K562 (cell line): Measurements from ENCODE around the gene ARFRP1. TPM values are rescaled to one million over a fixed set of nuclear protein-coding genes. Genes with fewer than 3 reads are reported as not detected.

ENCODE experiments used
- ARNT ChIP-seq, 2 experiments: fragments of 450-650 bp; IDR thresholded peaks; 2 replicates each; pipeline ENCODE4 v1.6.1; 2016; ENCODE audit warnings: mild to moderate bottlenecking in 1 of 2
- CTCFL ChIP-seq: IDR thresholded peaks from 2 replicates; pipeline ENCODE4 v1.6.1; 2011; ENCODE audit warnings: borderline replicate concordance, low read depth, mild to moderate bottlenecking, moderate library complexity, low read length; ENCODE audit not compliant: insufficient read depth, poor library complexity, severe bottlenecking
- E2F3 ChIP-seq: fragments of 250-450 bp; sonication (Bioruptor Pico); IDR thresholded peaks from 2 replicates; pipeline ENCODE4 v1.4.0; 2020; ENCODE audit warnings: mild to moderate bottlenecking
- NR1H2 ChIP-seq: sonication (generic); formaldehyde crosslinking; IDR thresholded peaks from 2 replicates; pipeline ENCODE4 v1.4.0; 2020; ENCODE audit warnings: mild to moderate bottlenecking, missing genetic modification reagents
- NR4A1 ChIP-seq, 2 experiments: fragments of 250-450 bp in 1 of 2; fragments of 450-650 bp in 1 of 2; sonication (Bioruptor Pico) in 1 of 2; IDR thresholded peaks; 2 replicates each; pipeline versions ENCODE4 v1.4.0 to v1.6.1; 2016 to 2020; ENCODE audit warnings: mild to moderate bottlenecking in 2 of 2, missing compliant biosample characterization in 1 of 2, missing genetic modification characterization in 1 of 2, moderate library complexity in 1 of 2
- PRDM10 ChIP-seq: fragments of 450-650 bp; IDR thresholded peaks from 2 replicates; pipeline ENCODE4 v1.6.1; 2018; ENCODE audit not compliant: partially characterized antibody
- RBFOX2 ChIP-seq: fragments of 200-400 bp; formaldehyde crosslinking; IDR thresholded peaks from 2 replicates; pipeline ENCODE4 v1.6.1; 2017; ENCODE audit warnings: low read depth, mild to moderate bottlenecking, low read length, moderate library complexity
- SMAD1 ChIP-seq: fragments of 150-350 bp; IDR thresholded peaks from 2 replicates; pipeline ENCODE4 v1.6.1; 2014; ENCODE audit warnings: low read length, low read depth; ENCODE audit not compliant: partially characterized antibody
- ZBTB2 ChIP-seq: fragments of 450-650 bp; IDR thresholded peaks from 2 replicates; pipeline ENCODE4 v1.6.1; 2016; ENCODE audit warnings: antibody characterized with exemption
- polyA plus RNA-seq, 8 experiments: library from polyadenylated mRNA; depleted of rRNA in 4 of 8; stranded (reverse) in 5 of 8; unstranded in 3 of 8; fragments of >200 nt; fragmentation: Nextera tagmentation in 2 of 8; fragmentation: Illumina TruSeq in 1 of 8; extraction: Ambion mirVana in 2 of 8; extraction: Trizol in 1 of 8; gene quantifications; 2 replicates each; pipeline versions ENCODE4 v1.2.1 to v1.2.3, GENCODE V29; 2011 to 2014; ENCODE audit warnings: inconsistent platforms in 1 of 8, missing spikeins in 1 of 8
- total RNA-seq, 7 experiments: library from RNA; depleted of rRNA in 6 of 7; stranded (reverse); fragments of >200 nt in 6 of 7; fragmentation: Illumina TruSeq in 2 of 7; extraction: Trizol in 2 of 7; gene quantifications; 2 replicates each; pipeline versions ENCODE4 v1.2.1 to v1.2.3, GENCODE V29; 2011 to 2021; ENCODE audit warnings: low replicate concordance in 1 of 7
- TF ChIP-seq, protein P1 (sequence below): fragments of 150-350 bp; conservative IDR thresholded peaks from 2 replicates; pipeline ENCODE4 v1.6.1; 2014; ENCODE audit warnings: low read length
- TF ChIP-seq, protein P2 (sequence below), 3 experiments: IDR thresholded peaks in 2 of 3; conservative IDR thresholded peaks in 1 of 3; 2 replicates each; pipeline ENCODE4 v1.5.1; 2011 to 2012; ENCODE audit warnings: low read length in 3 of 3, mild to moderate bottlenecking in 3 of 3, control low read depth in 2 of 3, improper control_type of control experiment in 1 of 3, inconsistent platforms in 1 of 3, low read depth in 1 of 3, mixed read lengths in 1 of 3, moderate library complexity in 1 of 3; ENCODE audit not compliant: insufficient read depth in 2 of 3
- TF ChIP-seq, protein P3 (sequence below): IDR thresholded peaks from 2 replicates; pipeline ENCODE4 v1.6.1; 2011; ENCODE audit not compliant: insufficient read length; ENCODE audit errors: extremely low read depth

ARFRP1 gene
- total and polyA plus RNA-seq, 9 of the 15 experiments (the other 6 are each of a cell fraction or from before 2014, with no cell fraction given): 2.2 to 78.9 (median 37.3) TPM

DNA sequence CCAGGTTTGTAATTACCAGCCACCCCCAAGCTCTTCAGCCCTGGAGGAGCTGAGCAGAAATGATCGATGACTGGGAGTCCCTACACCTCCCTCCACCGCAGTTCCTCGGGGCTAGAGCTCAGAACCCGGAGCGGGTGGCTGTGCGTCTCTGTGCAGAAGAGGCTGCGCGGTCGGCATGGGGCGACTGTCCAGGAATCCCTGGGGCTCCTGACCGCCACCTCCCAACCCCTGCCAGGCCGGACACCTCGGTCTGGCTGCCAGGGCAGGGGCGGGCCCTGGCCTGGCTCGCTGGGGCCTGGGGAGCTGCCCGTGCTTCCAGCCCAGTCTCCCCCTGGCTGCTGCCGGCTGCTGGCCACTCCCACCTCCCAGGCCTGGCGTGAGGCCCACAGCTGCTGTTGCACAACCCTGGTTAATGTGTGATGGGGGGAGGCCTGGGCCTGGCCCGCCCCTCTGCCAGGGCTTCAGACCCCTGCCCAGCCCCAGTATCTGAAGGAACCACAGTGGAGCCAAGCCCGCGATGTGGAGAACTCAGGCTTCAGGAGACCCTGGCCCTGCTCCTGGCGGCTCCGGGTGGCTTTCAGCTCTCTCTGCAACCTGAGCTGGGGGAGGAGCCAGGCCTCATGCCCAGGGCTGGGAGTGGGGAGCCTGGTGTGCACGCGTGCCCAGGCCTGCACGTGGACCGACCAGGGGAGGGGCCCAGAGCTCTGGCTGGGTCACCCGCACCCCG, 33.0 kb upstream of the ARFRP1 start (continued):
- TF ChIP-seq, protein P1, sequence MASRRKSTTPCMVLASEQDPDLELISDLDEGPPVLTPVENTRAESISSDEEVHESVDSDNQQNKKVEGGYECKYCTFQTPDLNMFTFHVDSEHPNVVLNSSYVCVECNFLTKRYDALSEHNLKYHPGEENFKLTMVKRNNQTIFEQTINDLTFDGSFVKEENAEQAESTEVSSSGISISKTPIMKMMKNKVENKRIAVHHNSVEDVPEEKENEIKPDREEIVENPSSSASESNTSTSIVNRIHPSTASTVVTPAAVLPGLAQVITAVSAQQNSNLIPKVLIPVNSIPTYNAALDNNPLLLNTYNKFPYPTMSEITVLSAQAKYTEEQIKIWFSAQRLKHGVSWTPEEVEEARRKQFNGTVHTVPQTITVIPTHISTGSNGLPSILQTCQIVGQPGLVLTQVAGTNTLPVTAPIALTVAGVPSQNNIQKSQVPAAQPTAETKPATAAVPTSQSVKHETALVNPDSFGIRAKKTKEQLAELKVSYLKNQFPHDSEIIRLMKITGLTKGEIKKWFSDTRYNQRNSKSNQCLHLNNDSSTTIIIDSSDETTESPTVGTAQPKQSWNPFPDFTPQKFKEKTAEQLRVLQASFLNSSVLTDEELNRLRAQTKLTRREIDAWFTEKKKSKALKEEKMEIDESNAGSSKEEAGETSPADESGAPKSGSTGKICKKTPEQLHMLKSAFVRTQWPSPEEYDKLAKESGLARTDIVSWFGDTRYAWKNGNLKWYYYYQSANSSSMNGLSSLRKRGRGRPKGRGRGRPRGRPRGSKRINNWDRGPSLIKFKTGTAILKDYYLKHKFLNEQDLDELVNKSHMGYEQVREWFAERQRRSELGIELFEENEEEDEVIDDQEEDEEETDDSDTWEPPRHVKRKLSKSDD: no peak
- TF ChIP-seq NR1H2 (CRISPR knock-in tag) (no peak), PRDM10 (no peak), ZBTB2 (0 out of 2 replicates have a peak, but pooled peaks have one; percentile 23), SMAD1 (peak; percentile 24), RBFOX2 (peak; percentile 60), CTCFL (peak; percentile 32), ARNT (IDR thresholded peaks at IDR 0.05) (no peak), NR4A1 (CRISPR knock-in tag; IDR thresholded peaks at IDR 0.05) (no peak), NR4A1 (tag; IDR thresholded peaks at IDR 0.05) (no peak), E2F3 (CRISPR knock-in tag) (no peak)
- TF ChIP-seq, protein P2, sequence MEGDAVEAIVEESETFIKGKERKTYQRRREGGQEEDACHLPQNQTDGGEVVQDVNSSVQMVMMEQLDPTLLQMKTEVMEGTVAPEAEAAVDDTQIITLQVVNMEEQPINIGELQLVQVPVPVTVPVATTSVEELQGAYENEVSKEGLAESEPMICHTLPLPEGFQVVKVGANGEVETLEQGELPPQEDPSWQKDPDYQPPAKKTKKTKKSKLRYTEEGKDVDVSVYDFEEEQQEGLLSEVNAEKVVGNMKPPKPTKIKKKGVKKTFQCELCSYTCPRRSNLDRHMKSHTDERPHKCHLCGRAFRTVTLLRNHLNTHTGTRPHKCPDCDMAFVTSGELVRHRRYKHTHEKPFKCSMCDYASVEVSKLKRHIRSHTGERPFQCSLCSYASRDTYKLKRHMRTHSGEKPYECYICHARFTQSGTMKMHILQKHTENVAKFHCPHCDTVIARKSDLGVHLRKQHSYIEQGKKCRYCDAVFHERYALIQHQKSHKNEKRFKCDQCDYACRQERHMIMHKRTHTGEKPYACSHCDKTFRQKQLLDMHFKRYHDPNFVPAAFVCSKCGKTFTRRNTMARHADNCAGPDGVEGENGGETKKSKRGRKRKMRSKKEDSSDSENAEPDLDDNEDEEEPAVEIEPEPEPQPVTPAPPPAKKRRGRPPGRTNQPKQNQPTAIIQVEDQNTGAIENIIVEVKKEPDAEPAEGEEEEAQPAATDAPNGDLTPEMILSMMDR (IDR thresholded peaks at IDR 0.05 in 2 of 3, conservative IDR thresholded peaks at IDR 0.05 in 1 of 3; ENCODE audit: insufficient read depth in 2 of 3, low read depth in 1 of 3, low read length in 3 of 3): 0 out of 6 replicates have a peak, but pooled peaks of 2 of the 3 experiments have one; percentile 7 to 25
- TF ChIP-seq, protein P3, sequence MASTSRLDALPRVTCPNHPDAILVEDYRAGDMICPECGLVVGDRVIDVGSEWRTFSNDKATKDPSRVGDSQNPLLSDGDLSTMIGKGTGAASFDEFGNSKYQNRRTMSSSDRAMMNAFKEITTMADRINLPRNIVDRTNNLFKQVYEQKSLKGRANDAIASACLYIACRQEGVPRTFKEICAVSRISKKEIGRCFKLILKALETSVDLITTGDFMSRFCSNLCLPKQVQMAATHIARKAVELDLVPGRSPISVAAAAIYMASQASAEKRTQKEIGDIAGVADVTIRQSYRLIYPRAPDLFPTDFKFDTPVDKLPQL: no peak
